Stimulated activated CD4-positive, alpha-beta T cell treated with anti-CD3 and anti-CD28 coated beads, Interleukin-12 subunit alpha, Interleukin-12 subunit beta, amount 100 ng/mL, for 4 hours (primary cell): ENCODE measurements around the gene UMODL1.

Experiments used
- DNase-seq: peaks from one replicate; pipeline ENCODE4 v3.0.0-alpha.2; 2020

UMODL1 gene

DNA sequence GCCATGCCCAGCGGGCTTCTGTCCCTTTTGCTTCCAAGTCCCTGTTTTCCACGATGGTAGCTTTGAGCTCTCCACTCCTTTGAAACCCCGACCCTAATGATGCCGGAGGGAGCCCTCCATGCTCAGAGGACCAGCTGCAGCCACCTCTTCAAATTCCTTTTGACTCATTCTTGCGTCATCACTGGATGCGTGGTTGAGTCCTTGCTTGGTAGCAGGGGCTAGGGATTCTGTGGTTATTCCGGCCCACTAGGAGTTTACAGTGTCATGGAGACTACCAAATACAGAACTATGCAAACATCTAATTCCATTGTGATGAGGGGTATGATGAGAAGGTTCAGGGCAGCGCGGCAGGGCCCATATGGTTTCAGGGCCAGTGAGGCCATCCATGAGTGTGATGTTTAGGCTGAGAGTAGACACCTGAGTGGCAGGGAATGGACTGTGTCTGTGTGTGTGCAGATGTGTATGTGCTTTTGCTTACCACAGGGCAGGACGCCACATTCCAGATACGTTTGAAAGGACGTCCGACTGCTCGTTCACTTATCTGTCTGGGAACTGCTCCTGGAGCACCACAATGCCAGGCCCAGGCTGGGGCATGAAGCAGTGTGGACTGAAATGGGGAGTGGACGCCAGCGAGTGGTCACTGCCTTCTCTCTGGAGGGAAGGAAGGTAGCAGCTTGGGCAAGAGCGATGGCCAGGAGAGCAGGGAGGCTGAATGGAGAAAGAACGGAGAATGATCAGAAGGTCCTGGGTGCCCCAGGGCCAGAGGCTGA lies 30.5 kb upstream of the UMODL1 start:
- DNase-seq, result no peak

DNA sequence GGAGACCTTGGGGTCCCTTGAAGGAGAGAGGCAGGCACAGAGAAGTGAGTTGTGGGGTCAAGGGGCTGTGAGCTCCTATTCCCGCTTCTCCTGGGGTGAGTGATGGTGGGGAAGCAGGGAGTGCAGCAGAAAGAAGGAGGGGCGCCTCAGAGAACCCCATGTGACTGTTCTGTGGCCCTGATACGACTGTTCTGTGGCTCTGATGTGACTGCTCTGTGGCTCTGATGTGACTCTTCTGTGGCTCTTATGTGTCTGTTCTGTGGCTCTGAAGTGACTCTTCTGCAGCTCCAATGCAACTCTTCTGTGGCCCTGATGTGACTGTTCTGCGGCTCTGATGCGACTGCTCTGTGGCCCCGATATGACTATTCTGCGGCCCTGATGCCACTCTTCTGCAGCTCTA lies 29.9 kb upstream of the UMODL1 start:
- no peak for DNase-seq

DNA sequence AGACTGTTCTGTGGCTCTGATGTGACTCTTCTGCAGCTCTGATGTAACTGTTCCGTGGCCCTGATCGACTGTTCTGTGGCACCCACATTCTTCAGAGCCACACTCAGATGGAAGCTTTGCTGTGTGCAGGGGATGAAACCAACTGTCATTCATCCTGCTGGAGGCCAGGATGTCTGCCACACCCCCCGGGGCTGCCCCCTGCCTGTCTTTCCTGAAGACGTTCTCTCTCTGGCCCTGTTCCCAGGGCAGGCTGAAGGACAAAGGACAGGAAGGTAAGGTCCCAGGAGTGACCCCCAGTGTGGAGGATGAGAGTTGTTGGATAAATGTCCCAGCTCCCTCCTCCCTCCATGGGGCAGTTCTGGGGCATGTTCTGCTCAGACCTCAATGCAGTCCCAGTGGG lies 29.4 kb upstream of the UMODL1 start:
- no peak for DNase-seq

DNA sequence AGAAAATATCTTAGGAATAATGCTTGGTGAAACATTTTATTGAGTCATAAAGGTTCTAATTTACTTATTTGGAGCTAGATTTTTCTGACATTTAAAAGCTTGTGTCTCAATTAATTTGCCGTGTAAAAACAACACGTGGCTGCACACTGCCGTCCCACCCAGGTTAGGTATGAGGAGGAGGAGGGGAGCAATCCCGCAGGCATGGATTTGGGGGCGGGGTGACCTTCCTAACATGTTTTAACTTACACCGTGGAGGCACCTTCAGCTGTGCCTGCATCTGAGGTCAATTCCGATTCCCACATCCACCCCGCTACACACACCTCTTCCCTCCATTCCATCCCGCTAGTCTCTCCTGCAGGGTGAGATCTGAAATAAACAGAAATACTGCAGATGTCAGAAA lies 28.5 kb upstream of the UMODL1 start:
- DNase-seq, result no peak

DNA sequence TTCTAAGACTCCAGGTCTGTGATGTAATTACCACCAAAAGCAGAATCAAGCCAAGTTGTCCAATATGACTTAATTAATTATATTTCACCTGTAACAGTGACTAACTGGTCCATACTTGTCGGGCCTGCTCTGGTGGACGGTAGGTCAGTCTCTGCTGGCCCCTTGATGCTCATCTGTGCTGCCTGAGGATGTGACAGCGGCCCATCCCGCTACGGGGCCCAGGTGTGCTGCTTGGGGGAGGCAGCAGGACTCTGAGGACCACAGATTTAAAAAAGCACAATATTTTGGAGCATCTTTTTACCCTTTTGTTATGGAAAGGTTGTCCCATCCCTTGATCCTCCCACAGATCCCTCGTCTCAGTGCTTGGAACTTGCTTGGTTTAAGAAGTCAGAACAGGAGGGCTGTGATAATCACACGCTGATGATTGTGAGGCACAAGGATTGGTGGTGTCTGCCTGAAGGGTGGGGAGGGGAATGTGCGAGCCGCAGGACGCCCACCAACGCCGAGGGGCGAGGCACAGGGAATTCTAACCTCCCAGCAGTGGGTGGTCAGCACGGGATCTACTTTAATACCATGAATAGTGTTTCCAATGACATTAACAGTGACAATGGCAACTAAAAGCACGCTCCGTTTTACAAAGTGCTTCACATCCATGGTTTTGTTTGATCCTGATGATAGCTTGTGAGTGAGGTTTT lies 27.8 kb upstream of the UMODL1 start:
- no peak for DNase-seq

DNA sequence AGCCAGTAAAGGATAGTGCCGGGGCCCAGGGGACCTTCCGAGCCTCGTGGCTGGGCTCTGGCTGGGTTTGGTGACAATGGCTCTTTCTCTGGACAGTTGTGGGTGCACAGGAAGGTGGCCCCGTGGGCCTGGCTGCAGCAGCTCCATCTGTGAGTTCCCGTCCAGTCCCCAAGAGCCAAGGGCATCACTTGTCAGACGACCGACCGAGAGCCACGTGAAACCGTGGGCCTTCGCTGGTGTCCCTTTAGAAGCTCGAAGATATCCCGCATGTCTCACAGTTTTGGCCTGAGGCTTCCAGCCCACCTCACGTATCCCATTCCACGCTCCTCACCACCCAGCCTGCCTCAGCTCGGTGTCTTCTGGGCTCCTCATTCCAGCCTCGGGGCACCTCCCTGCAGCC lies 27.2 kb upstream of the UMODL1 start:
- no peak for DNase-seq

DNA sequence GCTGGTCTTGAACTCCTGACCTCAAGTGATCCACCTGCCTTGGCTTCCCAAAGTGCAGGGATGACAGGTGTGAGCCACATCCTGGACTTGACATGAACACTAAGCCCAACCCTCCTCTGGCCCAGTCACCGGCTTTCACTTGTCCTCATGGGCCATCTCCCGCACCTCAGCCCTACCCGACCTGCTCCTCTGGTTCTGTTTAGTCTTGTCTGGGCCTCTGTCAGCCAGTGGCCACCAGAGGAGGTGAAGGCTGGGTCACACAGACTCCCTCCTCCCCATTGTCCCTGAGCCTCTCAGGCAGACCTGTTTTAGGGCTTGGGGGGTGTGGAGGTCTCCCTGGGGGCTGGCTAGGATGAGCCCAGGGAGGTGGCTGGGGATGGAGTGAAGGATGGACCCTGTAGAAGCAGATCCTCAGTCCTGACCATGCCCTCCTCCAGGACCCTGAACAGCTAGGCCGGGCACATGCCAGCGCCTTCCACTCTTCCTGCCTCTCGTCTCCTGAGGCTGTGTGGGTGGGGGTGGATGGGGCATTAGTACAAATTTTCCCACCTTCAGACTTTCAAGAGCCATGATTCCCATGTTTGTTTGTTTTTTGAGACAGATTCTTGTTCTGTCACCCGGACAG lies 26.1 kb upstream of the UMODL1 start:
- DNase-seq, result no peak

DNA sequence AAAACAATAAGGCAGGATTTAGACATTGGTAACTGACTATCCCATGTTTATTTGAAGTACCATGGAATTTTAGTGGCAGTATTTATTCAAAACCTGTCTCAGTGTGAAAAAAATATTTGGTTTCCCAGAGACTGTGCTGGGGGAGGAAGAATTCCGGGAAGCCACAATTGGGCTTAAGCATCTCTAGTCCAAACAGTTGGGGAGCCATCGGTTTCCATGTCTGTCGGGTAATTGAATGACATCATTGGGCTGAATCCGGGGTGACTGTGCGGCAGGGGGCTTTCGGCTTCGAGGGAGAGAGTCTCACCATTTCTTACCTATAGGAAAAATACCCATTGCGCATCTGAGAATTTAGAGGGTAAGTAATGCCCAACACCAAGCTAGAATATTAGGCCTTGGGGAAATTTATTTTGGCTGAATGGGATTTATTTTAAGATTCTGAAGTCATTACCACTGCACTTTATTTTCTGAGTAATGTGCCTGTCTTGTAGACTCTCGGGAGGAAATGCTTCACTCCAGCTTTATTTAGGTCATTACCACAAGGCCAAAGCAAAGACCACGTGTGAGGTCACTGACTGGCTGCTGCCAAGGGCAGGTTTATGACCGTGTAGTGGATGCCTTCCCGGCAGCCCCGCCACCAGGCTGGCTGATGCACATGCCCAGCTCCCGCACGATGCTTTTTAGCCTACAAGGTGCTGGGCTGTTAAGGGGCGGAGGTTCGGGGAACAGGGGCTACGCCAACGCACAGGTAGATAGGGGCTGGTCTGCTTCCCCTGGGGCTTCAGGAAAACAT lies 23.1 kb upstream of the UMODL1 start:
- no peak for DNase-seq

DNA sequence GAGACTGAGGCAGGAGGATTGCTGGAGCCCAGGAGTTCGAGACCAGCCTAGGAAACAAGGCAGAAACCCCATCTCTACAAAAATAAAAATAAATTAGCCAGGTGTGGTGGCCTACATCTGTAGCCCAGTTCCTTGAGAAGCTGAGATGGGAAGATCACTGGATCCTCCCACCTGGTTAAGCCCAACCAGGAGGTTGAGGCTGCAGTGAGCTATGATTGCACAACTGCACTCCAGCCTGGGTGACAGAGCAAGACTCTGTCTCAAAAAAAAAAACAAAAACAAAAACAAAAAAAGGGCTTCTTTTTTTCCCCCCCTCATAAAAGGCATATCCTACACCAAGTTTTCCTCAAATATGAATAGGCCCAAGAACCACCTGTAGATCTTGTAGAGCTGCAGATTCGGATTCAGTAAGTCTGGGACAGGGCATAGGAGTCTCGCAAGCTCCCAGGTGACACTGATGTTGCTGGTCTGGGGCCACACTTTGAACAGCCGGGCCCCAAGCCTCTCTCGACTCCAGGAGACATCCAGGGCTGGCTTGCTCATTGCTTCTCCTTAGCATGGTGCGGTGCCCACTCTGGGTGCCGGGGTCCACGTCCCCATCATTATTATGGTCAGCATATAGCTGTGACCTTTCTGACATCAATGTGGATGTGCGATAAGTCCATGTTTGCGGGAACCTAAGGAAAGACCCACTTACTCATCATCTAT lies 22.1 kb upstream of the UMODL1 start:
- no peak for DNase-seq

DNA sequence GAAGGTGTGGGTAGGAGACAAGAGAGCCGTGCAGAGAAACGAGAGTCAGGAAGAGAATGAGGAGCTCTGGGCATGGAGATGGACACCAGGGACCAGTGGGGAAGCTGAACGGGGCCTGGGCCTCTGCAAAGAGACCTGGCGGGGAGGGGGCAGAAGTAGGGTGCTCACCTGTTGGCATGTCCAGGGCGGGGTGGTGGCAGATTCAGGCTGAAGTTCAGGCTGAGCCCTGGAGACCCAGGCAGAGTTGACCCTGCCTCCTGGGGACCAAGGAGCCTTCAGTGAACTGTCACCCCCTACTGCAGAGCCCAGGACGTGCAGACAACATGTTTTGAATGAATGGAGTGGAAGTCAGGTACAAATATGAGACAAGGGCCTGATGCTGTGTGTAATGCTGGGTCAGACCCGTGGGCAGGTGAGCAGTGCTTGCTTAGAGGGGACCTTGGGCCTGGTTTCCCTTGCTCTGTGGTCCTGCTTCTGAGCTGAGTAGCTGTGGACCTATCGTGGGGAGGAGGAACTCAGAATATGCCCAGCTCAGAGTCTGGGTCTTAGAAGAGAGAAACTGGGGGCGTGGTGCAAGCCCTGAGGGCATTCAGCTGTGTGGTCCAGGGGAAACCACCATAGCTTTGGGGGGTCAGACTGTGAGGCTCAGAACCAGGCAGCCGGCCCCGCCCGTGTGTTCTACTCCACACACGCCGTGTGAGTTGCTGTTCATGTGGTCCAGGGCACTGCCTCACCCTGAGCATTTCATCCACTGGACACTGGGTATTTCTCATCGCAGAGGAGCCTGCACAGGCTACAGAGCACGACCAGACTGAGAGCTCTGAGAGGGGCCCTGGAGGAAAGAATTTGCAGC lies 21.3 kb upstream of the UMODL1 start:
- DNase-seq, result no peak

DNA sequence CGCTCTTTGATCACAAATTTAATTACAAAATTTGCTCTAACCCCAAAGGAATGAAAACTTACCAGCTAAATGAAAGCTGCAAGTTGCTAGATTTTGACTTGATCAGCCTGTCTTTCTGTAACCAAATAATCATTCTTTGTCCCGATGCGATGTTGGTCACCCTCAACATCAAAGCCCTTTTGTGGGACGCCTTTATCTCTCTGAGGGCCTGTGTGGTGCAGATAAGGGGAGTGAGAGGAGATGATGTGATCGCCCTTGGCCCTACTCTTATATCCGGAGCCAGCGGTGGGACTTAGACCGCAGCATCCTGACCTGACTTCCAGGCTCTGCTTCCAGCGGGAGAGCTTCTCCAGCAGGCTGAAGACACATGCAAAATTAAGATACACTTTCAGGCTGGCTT lies 19.3 kb upstream of the UMODL1 start:
- no peak for DNase-seq

DNA sequence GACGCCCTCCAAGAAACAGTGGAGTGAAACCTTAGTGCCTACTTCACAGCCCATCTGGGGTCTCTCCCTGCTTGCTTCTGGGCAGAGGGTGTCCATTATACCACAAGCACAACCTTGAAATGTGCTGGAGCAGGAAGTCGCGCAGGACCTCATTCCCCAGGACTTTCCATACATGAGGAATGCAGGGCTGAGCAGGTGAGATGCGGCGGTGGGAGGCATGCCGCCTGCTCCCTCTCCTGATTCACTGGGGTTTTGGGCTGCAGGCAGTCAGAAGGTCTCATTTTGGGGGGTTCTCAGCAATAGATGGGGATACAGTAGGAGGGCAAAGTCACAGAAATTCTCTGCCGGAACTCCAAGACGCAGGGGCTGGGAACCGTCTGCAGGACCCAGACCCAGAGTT lies 15.7 kb upstream of the UMODL1 start:
- no peak for DNase-seq

DNA sequence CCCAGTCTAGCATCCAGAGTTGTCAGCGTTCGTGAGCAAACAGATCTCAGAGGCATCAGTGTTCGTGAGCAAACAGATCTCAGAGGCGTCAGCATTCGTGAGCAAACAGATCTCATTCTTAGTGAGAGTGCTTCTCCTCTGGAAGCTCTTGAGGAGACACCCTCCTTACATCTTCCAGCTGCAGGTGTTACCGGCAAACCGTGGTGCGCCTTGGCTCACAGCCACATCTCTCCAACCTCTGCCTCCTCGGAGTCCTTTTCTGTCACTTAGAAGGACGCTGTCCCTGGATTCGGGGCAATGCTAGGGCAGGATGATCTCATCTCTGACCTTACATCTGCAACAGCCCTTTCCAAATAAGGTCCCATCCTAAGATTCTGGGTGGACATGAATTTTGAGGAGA lies 14.6 kb upstream of the UMODL1 start:
- no peak for DNase-seq

DNA sequence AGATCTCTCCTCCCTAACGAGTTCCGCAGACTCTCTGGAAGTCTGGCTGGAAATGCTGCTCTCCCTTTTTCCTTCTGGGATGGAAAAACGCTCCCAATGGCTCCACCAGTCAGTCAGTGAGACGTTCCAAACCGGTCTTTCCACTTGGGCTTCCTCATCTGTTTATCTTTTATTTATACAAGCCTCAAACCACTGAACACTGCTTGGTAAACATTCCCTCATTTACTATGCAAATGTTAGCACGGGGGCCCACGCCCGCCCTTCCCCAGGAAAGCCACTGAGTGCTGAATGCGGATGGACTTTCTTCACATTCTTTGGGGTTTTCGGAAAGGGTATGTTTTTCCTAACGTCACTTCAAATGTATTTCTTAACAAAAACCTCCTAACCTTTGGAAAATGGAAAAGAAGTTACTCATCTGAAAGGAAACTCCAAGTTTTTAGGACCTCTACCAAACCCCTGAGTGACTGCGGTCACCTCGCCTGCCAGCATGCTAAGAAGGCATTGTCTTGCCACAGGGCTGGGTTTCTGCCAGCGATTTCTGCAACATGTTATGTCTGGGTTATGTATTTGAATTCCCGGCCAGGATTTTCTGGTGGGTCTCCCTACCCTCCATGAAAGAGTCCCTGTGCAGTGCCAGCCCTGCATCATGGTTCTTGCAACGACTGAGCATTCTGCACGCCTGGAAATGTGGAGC lies 14.0 kb upstream of the UMODL1 start:
- no peak for DNase-seq

DNA sequence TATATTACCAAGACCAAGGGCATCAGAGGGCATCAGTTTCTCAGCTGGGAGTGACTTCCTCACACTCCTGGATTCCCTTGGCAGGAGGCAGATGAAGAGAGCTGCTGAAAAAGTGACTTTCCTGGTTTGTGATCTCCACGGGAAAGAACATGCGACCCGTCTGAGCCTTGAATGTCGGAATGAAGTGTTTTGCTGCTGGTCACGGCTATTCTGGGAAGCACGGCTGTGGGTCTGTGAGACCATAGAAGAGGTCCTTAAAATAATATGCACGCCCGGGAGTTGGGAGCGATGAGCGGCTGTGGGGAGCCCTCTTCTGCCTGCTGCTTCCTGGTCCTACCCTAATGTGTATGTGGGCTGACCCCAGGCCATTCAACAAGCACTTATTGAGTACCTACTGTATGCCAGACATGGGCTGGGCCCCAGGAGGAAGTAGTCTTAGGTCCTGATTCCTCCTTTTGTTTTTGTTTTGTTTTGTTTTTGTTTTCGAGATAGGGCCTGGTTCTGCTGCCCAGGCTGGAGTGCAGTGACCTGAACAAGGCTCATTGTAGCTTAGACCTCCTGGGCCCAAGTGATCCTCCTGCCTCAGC lies 13.2 kb upstream of the UMODL1 start:
- no peak for DNase-seq

DNA sequence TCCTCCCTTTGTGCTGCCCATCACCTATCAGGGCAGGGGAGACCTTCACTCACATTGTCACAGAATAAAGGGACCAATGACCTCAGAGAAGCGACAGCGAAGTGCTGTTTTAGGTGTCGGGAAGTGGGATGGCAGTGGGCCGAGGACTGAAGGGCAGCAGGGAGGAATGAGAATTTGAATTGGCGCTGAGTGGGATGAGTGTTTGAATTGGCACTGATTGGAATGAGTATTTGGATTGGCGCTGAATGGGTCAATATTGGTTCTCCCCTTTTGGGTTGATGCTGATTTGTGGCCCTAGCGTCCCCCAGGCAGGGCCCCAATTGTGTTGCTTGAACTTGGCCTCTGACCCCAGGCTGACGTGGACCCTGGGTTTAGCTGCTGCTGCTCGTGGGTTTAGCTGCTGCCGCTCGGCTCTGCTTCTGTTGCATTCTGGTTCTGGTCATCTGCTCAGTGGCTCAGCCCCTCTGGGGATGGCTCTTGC lies 12.4 kb upstream of the UMODL1 start:
- DNase-seq, result no peak

DNA sequence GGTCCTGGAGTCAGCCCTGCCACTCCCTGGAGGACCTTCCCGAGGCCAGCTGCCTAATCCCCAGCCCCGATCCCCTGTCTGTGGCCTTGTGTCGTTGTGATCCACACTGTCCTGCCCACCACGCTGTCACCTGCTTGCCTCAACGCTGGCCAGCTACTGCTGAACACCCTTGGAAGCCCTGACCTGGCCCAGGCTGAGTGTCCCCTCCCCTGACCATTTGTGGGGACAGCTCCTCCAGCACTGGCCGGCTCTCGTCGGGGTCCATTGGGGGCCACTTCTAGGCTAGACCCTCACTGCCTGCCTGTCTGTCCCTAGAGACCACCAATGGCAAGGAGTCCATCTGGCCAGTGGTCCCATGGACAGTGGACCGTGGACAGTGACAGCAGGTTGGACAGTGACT lies 12.0 kb upstream of the UMODL1 start:
- no peak for DNase-seq

DNA sequence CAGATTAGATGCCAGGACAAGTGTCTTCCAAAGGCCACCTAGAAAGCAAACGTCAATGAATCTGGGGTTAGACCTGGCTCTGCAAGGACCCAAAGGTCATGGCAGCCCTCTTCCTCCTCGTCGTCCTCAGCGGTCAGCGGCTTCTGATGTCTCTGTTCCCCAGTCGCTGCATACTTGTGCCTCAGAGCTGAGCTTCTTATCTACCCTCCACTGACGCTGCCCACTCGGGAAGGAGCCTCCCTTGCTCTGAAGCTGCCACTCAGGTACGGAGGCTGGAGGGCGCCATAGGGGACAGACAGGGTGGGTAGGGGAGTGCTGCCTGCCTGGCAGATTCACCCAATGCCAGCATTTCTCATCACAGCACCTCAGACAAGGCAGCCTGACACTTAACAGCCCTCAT lies 11.4 kb upstream of the UMODL1 start:
- no peak for DNase-seq

DNA sequence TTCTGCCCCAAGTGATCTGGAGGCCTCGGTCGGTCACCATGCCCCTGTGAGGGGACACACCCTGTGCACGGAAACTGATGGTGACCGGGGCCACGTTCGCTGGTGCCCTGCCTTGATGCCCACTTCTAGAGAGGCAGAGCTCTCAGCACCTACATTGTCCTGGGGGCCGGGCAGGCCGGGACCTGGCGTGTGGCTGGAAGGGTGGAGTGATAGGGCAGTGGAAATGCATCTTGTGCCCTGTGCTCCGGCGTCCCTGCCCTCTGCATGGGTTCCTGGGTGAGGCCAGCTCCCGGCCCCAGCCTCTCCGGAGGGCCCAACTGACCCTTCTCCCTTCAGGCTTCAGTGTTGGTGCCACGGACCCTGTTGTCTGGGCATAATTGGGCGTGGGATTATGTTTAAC lies 11.0 kb upstream of the UMODL1 start:
- no peak for DNase-seq

DNA sequence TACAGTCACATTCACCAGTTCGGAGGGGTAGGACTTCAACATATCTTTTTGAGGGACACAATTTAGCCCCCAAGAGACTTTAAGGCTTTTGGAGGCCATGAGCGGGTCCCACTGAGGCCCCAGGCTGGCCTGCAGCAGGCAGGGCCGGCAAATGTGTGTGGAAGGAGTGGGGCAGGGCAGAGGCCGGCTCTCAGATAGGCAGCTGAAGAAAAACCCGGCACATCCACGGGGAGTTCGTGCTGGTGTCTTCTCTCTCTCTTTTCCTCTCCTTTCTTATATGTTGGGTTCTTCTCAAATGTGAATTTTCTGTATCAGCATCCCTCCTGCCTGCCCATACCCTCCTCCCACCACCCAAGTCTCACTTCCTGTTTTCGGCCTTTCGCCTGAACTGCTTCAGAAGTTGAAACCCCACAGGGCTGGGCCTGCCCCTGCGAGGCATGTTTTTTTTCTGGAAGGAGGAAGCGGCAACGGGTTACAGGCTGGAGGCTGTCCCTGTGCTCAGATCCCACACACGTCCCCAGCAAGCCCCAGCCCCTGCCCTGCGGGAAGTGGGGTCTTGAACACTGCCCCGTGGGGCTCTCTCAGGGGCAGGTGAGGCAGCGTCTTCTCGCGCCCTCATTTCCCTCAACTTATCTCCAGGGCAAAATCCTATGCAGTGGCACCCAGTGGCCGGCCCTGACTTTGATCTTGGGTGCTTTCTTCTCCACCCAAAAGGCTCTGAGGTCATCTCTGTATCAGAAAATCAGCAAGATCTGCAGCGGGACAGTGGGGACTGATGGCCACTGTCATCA lies 9.7 kb upstream of the UMODL1 start:
- peak; percentile 6 for DNase-seq
